ENCODE data around the gene ZNF837.

GRCh38 chr19:58395220-58395978 lies 14.6 kb upstream of the ZNF837 start, which contains the start of gene RNF225:
- 0 out of 2 replicates have a peak, but pooled peaks have one; percentile 11 for TF ChIP-seq TCF4 (CRISPR knock-in tag; IDR thresholded peaks at IDR 0.05; ENCODE audit: borderline replicate concordance)
- no peak for TF ChIP-seq RARB (CRISPR knock-in tag; IDR thresholded peaks at IDR 0.05)
- no peak for TF ChIP-seq SNAI2 (CRISPR knock-in tag; IDR thresholded peaks at IDR 0.05)
- no peak for TF ChIP-seq POU6F1 (CRISPR knock-in tag; IDR thresholded peaks at IDR 0.05; ENCODE audit: borderline replicate concordance, low read depth)
- no peak for TF ChIP-seq CSDC2 (CRISPR knock-in tag; IDR thresholded peaks at IDR 0.05)
- TF ChIP-seq ESRRG (CRISPR knock-in tag; IDR thresholded peaks at IDR 0.05), result peak; percentile 12; the same call in 1 of the 2 replicates
- TF ChIP-seq ZFP30 (CRISPR knock-in tag; IDR thresholded peaks at IDR 0.05), result no peak
- no peak for TF ChIP-seq ZNF70 (CRISPR knock-in tag; IDR thresholded peaks at IDR 0.05)
- TF ChIP-seq CREB5 (CRISPR knock-in tag; IDR thresholded peaks at IDR 0.05; ENCODE audit: low read depth), result no peak
- TF ChIP-seq ZFP3 (CRISPR knock-in tag; IDR thresholded peaks at IDR 0.05), result no peak
- TF ChIP-seq TOX (CRISPR knock-in tag; IDR thresholded peaks at IDR 0.05; ENCODE audit: borderline replicate concordance), result no peak
